HG03571 (cell line): ENCODE results near the gene HPGD.
A peak's percentile ranks its signal among the peaks of the same experiment; 100 is the strongest.

Source experiments
- ATAC-seq: cut with Tn5 transposase; IDR thresholded peaks from one replicate; pipeline ENCODE4 v1.9.1; 2021; ENCODE audit not compliant: unreplicated experiment

The HPGD gene

DNA sequence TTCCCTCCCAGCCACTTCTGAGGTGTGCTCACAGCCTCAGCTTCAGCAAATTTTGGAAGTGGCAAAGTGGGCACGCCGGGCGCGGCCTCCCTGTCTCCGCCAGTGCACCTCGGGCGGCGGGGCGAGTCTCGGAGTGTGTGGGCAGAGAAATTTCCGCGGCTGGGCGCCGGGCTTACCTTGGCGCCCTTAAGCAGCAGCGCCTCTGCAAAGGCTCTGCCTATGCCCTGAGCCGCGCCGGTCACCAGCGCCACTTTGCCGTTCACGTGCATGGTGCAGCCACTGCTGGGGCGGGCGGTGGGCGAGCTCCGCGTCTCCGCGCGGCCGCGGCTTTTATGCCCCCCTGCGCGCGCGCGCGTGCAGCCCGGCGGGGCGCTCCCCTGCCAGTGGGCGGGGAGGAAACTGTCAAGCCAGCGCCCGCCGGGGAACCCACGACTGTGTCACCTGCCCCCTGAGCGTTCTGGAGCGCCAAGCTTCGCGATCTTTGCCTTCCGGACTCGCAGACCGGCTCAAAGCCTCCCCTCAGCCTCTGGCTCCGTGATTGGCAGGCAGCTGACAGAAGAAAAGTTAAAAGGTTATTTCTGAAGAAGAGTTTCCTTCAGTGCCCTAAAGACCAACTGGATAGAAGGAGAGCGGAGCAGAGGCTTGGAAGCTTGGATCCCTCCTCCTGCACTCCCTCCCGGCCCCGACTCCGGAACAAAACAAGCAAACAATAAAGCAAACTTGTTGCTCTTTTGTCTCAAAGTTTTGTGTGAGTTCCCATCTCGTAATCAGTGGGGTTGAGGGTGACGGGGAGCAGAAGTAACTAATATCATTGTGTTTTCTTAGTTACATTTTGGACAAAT is at the start of gene HPGD:
TSS of gene HPGD (minus strand) at position 306 of the 842 bp plus-strand sequence. CDS start at position 269, 37 bp downstream.
- ATAC-seq, result peak; percentile 50

DNA sequence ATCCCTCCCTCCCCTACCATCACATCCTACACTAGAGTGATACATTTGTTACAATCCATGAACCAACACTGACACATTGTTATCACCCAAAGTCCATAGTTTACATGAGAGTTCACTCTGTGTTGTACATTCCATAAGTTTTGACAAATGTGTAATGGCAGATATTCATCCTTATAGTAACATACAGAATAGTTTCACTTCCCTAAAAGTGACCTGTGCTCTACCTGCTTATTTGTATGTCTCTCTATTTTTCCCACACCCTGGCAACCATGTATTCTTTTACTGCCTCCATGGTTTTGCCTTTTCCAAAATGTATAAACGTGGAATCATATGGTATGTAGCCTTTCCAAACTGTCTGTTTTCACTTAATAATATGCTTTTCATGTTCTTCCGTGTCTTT is 42.2 kb upstream of the HPGD start:
- ATAC-seq, result no peak

DNA sequence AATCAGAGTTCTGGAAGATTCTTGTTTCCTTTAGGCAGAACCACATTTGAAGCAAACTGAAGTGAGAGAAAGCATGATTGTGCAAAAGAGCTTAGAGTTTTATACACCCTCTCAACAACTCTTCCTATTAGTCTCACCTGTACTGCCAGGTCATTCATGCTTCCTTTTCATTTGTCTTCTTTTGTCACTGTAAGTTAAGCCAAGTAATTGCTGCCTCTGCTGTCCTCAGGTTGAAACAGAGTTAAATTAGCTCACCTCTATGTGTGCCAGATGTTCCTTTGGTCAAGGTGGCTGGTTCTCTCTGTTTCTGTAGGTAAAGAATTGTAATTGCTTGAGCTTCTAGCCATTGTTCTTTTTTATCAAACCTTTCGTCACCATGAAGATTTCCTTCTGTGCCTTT is 41.1 kb upstream of the HPGD start:
- ATAC-seq, result no peak

DNA sequence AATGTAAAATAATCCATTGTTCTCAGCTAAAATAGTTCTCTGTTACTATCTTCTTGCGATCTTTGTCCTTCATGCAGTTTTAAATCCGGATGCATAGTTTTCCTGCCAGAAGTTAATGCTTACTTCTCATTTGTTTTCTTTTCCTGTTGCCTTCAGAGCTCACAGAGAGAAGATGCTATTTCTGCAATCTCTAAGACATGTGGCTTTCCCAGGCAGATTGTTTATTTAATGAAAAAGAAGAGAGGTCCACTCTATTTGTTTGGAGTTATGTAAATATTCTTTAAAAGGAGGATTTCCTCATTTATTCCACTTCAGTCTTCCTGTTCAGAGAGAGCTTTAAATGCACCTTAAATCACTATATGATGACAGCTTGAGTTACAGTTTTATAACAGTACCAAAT is 39.3 kb upstream of the HPGD start:
- no peak for ATAC-seq

DNA sequence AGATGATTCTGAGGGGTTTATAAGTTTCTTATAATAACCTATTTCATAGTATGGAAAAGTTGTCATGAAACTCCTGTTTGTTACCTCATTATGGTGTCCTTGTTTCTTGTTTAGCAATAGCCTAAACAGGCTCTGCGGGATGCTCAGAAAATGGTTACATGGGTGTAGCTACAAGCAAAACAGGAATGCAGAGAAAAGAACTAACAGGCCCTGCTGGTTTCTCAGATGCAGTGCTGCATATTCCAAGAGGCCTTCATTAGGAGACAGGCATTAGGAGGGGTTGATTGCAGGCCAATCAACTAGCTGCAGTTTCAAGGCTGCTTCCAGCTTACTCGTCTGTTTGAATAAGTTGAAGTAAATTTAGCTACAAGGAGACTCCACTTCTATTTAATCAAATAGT is 37.6 kb upstream of the HPGD start:
- ATAC-seq, result no peak

DNA sequence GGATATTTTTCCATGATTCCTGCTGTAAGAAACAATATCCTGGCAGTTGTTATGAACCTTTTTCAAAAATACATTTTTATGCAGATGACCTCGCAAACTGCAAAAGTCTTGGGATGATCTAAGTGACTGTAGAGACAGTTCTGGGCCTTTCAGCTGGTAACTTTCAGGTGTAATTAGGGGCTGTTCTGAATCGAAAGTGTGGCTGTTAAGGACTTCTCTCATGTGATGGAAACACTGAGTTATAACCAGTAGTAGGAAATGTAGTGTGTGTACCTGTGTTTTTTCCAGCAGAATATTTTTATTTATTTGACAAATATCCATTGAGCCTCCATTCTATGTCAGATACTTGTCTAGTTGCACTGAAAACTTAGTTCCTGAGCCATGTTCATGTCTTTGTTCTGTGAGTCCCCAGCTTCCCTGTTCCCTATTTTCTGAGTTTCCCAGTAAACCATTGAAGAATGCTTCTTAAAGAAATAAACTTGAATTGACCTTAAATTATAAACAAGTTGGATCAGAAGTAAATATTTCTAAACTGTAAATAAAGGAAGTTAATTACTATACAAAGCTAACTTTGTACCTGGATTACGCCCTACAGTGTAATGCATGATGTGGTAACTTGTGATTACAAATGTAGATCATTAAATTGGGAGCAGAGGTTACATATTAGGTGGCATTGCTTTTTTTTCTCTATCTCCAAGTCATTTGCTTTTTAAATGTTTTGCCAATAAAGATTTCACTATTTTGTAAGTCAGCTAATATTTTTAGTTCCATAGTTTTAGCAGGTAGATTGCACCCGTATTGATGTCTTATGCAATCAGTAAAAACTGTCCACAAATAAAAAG is 33.7 kb upstream of the HPGD start:
- no peak for ATAC-seq

DNA sequence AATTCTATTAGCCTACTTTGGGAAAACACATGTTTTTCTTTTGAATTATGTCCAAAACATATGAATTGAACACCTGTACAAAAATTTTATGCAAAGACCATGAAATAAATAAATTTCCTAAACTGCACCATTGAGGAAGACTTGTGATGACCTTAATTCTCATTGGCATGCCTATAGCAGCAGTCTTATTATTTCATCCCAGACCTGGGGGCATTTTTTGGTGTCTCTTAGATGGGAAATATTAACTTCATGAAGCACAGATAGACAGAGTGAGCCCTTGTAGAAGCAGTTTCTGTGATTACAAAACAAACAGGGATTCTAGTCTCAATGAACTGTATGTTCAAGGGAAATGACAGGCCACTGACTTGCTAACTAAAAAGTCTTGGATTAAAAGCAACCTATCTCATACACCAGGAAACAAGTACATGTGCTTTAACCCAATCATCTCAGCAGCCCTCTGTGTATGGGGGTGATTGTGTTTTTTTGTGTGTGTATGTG is 32.0 kb upstream of the HPGD start:
- no peak for ATAC-seq

DNA sequence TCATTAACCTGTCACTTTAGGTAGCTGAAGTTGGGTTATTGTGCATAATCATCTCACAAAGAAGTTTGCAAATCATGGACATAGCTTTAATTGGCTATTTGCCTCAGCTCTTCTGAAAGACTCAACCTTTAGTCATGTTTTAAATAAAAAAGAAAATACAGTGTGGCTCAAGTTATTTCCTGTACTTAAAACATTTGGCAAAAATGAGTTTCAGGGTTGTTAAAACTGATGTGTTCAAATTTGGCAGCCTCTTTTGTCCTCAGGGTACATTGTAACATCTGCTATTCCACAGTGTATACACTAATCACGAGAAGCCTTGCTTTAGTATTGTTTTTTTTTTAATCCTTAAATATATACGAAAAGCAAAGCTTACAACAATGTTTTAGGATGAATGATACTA is 31.5 kb upstream of the HPGD start:
- ATAC-seq, result no peak

DNA sequence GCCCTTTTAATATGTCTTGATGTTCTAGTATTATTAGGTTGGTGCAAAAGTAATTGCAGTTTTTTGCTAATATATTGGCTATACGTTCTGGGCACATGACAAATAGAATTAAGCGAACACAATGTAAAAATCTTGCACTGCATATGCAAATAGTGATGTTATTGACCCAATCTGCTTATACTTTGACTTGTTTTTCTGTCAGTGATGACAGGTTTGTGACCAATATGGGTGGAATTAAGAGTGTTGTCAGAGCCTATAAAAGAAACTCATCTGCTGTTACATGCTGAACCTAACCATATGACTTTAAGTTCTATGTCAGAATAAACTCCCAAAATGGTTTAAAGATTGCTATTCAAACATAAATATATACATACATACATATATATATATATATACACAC is 30.7 kb upstream of the HPGD start:
- no peak for ATAC-seq

DNA sequence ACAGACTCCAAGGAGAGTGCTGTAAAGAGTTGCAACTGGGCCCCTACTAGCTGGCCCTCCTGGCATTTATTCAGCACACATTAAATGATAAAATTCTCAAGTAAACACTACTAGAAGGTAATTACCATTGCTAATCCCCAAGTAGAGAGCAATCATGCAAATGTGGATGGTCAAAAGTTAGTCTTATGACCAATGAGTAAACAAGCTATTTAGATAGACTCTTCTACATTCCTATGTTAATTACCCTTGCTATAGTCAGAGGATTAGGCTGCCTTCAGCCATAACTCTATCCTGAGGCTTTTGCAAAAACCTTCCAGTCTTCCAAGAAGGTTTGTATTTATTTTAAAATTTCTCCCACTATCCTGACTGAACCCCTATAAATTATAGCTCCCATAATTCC is 28.3 kb upstream of the HPGD start:
- ATAC-seq, result no peak

DNA sequence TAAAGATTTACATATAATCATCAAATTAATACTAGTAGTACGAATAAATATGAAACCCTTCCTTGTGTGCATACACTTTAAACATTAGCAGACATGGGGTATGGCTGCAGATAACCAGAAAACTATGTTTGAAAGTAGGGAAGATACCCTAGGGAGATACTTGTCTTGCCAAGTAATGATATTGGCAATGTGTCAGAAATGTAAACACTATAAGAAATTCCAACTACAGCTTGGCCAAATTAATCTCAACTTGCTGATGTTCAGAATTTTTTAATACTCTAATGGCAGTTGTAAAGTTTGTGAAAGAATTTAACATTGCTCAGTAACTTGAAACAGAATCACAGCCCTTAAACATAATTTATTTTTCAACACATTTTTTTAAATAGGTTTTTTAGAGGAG is 27.4 kb upstream of the HPGD start:
- no peak for ATAC-seq

DNA sequence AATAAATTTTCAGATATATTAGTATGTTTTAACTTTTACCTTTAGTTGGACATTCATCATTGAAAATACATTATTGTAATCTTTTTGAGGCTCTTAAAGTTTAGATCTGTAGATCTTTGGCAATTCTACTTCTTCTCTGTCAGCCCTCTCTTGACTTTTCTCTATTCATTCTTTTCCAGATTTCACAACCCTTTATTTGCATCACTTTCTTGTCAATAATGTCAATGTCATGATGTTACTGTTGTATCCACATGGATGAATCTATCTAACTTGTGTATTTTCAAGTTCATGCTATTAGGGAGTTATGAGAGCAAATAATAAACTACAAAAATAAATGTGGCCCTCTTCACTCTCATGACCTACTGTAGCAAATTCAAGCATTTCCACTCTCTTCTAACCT is 23.0 kb upstream of the HPGD start:
- no peak for ATAC-seq

DNA sequence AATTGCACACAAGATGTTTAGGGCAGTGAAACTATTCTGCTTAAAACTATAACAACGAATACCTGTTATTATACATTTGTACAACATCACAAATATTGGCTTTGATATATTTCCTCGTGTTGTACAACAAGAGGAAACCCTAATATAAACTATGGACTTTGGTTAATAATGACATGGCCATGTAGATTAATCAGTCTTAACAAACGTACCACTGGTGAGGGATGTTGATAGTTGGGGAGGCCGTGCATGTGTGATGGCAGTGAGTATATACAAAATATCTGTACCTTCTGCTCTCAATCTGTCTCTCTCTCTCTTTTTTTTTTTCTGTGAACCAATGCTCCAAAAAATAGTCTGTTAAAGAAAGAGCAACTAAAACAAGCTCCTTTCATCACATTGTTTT is 22.2 kb upstream of the HPGD start:
- no peak for ATAC-seq

DNA sequence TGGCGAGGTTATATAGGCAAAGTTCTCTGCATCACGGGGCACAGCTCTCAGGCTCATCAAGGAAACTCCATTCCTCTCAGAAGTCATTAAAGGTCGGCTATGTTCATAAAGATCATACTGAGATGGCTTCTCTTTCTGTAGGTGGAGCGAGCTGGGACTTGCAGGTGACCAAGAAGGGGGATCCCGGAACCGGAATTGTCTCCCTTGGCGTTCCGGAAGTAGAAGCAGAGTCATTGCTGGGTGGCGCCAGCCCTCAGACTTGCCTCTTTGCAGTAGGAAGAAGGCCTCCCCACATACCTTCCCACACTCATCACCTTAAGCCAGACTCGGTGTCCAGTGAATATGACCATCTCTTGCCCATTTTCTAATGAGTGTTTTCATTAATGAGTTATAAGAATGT is 17.9 kb upstream of the HPGD start:
- ATAC-seq, result no peak

DNA sequence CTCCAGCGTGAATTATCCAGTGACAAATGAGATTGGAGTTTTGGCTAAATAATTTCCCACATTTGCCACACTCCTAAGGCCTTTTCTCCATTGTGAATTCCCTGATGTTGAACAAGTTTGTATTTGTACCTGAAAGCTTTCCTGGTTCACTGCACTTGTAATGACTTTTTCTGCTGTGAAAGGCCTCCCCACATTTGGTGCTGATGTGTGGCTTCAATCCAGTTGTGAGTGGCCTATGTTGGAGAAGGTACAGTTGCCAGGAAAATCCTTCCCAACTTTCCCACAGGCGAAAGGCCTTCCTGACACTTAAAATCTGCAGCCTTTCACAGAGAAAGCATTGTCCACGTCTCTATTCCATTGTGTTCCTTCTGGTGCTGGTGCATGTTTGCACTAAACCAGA is 17.3 kb upstream of the HPGD start:
- no peak for ATAC-seq

DNA sequence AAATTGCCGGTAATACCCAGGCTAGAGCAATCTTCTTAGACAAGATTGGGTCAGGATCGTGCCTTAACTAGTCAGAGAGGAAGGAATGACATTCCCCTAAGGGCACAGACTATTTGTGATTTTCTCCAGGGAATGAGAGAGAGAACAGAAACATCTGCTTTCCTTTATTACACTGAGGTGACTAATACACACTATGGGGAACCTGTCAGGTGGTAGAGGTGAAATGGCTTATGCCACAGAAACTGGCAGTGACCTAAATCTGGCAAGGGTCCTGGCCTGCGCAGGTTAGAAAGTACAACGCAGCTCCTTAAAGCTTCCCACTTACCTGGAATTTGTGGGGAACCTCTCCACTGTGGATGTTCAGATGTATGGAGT is 16.6 kb upstream of the HPGD start:
- no peak for ATAC-seq

DNA sequence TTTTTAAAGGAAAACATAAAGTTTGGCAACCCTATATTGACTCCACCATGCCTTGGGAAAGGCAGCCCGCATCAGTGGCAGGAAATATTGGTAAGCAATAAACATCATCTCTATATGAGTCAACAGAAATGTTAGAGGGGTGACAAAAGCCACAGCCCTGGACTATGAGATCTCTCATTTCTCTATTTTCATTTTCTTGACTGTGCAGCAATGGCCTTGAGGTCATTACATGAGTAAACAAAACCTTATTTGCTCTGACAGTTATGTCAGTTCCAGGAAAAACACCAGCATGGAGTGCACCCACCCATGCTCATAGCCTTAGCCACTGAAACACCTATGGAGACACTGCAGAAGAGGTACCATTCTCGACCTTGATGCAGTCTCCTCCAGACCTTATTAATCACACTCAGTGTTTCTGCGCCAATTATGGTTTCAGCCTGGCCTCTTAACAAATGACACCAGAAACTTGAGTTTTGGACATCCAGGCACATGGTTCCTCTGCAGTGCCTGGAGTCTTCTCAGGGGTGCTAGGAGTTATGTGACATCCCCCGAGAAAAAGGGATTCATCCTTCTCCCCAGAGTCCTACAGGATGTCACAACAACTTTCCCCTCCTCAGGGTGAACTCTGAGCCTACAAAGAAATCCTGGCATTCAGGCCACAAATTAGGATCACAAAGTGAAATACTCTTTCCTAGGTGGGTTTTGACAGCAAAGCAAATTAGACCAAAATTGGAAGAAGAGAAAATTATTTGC is 16.0 kb upstream of the HPGD start:
- peak; percentile 95 for ATAC-seq

DNA sequence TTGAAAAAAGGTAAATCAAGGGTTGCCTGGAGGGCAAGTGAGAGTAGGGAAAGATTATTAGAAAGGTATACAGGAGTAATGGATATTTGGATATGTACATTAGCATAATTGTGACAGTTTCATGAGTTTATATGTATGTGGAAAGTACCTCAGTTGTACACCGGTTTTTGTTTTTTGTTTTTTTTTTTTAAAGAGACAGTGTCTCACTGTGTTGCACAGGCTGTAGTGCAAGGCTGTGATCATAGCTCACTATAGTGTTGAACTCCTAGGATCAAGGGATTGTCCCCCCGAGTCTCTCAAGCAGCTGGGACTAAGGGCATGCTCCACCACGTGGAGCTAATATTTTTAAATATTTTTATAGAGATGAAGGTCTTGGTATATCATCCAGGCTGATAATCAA is 15.3 kb upstream of the HPGD start:
- peak; percentile 20 for ATAC-seq

DNA sequence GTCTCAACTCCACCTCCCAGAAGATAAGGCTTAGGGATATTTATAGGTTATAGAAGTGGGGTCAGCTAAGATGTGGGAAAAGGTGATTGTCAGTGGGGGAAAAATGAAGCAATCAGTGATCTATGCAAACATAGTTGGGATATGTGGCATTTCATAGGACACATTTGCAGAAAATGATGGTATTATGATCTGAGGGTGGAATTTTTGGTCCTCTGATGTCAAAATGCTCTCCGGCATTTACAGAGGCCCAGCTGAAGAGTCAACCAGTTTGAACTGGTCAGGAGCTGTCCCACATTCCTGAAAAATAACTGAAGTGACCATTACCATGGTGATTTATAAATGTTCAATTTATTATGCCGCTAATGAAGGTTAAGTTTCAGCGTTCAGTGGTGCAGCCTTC is 12.2 kb upstream of the HPGD start:
- ATAC-seq, result no peak

DNA sequence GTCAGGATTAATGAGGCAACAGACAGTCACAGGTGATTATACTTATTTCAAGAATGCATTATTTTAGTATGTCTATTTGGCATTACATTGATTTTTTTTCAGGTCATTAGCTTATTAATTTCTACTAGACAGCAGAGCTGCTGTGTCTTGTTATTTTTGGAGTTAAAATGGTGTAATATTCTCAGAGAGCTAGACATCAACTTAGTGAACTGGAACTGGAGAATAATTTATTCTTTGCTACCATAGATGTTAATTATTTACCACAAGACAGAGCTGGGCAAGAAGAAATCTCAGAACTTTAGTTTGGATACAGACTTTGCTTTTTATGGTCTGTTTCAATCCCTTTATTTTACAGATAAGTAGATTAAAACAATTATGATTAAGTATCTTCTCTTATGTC is 10.2 kb upstream of the HPGD start:
- ATAC-seq, result no peak

DNA sequence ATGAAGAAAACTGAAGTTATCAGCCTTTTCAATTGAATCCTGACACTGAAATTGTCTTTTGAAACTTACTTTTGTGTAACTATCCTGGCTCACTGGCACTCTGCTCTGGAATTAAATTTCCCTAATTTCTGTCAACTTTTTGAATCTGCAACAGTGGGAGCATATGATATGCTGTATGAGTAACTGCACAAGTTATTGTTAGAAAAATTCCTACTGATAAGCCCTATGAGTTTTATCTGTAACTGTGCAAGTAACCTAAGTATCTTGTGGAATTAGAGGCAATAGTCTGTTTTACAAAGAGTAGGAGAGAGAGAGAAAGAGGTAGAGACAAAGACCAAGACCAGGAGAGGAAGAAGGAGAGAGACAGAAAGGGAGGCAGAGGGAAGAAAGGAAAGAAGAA is 9.2 kb upstream of the HPGD start:
- no peak for ATAC-seq
